Measurements from ENCODE around the gene GRHPR.

The GRHPR gene

DNA sequence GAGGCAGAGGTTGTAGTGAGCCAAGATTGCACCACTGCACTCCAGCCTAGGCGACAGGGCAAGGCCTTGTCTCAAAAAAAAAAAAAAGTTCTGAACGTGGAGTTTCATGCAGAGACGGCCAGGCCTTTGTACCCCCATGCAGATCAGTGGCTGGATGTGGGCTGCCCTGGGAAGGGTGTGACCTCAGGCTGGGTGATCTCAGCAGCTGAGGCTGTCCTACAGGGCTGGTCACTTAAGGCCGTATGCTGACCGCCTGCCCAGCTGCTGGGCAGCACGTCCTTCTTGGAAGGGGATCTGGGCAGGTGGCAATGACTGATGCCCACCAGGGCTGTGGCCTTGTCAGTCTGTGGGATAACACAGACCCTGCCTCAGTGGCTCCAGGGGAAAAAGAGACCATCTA is 37.2 kb upstream of the GRHPR start:
- ATAC-seq = no peak
- TF ChIP-seq, protein P1, sequence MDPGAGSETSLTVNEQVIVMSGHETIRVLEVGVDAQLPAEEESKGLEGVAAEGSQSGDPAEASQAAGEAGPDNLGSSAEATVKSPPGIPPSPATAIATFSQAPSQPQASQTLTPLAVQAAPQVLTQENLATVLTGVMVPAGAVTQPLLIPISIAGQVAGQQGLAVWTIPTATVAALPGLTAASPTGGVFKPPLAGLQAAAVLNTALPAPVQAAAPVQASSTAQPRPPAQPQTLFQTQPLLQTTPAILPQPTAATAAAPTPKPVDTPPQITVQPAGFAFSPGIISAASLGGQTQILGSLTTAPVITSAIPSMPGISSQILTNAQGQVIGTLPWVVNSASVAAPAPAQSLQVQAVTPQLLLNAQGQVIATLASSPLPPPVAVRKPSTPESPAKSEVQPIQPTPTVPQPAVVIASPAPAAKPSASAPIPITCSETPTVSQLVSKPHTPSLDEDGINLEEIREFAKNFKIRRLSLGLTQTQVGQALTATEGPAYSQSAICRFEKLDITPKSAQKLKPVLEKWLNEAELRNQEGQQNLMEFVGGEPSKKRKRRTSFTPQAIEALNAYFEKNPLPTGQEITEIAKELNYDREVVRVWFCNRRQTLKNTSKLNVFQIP (CRISPR knock-in tag; IDR thresholded peaks at IDR 0.05; ENCODE audit: borderline replicate concordance, low read depth) = no peak
- TF ChIP-seq ZC3H10 (CRISPR knock-in tag; IDR thresholded peaks at IDR 0.05) (no peak), GLIS3 (CRISPR knock-in tag; IDR thresholded peaks at IDR 0.05) (no peak), RARB (CRISPR knock-in tag; IDR thresholded peaks at IDR 0.05) (no peak), ZFP3 (CRISPR knock-in tag; IDR thresholded peaks at IDR 0.05) (no peak), TCF4 (CRISPR knock-in tag; IDR thresholded peaks at IDR 0.05; ENCODE audit: borderline replicate concordance) (no peak), SNAI2 (CRISPR knock-in tag; IDR thresholded peaks at IDR 0.05) (no peak), ZNF70 (CRISPR knock-in tag; IDR thresholded peaks at IDR 0.05) (no peak), ZNF565 (CRISPR knock-in tag; conservative IDR thresholded peaks at IDR 0.05; ENCODE audit: low read depth) (no peak), ARNTL (CRISPR knock-in tag; IDR thresholded peaks at IDR 0.05; ENCODE audit: borderline replicate concordance, low read depth) (no peak), ESRRG (CRISPR knock-in tag; IDR thresholded peaks at IDR 0.05) (no peak), ISL1 (CRISPR knock-in tag; IDR thresholded peaks at IDR 0.05) (no peak), BACH2 (CRISPR knock-in tag; IDR thresholded peaks at IDR 0.05; ENCODE audit: borderline replicate concordance) (no peak), ZFP30 (CRISPR knock-in tag; IDR thresholded peaks at IDR 0.05) (no peak), PPARA (CRISPR knock-in tag; IDR thresholded peaks at IDR 0.05; ENCODE audit: borderline replicate concordance) (no peak)
- TF ChIP-seq, protein P2, sequence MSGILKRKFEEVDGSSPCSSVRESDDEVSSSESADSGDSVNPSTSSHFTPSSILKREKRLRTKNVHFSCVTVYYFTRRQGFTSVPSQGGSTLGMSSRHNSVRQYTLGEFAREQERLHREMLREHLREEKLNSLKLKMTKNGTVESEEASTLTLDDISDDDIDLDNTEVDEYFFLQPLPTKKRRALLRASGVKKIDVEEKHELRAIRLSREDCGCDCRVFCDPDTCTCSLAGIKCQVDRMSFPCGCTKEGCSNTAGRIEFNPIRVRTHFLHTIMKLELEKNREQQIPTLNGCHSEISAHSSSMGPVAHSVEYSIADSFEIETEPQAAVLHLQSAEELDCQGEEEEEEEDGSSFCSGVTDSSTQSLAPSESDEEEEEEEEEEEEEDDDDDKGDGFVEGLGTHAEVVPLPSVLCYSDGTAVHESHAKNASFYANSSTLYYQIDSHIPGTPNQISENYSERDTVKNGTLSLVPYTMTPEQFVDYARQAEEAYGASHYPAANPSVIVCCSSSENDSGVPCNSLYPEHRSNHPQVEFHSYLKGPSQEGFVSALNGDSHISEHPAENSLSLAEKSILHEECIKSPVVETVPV (CRISPR knock-in tag; IDR thresholded peaks at IDR 0.05) = no peak
- TF ChIP-seq, protein P3, sequence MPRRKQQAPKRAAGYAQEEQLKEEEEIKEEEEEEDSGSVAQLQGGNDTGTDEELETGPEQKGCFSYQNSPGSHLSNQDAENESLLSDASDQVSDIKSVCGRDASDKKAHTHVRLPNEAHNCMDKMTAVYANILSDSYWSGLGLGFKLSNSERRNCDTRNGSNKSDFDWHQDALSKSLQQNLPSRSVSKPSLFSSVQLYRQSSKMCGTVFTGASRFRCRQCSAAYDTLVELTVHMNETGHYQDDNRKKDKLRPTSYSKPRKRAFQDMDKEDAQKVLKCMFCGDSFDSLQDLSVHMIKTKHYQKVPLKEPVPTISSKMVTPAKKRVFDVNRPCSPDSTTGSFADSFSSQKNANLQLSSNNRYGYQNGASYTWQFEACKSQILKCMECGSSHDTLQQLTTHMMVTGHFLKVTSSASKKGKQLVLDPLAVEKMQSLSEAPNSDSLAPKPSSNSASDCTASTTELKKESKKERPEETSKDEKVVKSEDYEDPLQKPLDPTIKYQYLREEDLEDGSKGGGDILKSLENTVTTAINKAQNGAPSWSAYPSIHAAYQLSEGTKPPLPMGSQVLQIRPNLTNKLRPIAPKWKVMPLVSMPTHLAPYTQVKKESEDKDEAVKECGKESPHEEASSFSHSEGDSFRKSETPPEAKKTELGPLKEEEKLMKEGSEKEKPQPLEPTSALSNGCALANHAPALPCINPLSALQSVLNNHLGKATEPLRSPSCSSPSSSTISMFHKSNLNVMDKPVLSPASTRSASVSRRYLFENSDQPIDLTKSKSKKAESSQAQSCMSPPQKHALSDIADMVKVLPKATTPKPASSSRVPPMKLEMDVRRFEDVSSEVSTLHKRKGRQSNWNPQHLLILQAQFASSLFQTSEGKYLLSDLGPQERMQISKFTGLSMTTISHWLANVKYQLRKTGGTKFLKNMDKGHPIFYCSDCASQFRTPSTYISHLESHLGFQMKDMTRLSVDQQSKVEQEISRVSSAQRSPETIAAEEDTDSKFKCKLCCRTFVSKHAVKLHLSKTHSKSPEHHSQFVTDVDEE (CRISPR knock-in tag; IDR thresholded peaks at IDR 0.05) = no peak
- TF ChIP-seq, protein P4, sequence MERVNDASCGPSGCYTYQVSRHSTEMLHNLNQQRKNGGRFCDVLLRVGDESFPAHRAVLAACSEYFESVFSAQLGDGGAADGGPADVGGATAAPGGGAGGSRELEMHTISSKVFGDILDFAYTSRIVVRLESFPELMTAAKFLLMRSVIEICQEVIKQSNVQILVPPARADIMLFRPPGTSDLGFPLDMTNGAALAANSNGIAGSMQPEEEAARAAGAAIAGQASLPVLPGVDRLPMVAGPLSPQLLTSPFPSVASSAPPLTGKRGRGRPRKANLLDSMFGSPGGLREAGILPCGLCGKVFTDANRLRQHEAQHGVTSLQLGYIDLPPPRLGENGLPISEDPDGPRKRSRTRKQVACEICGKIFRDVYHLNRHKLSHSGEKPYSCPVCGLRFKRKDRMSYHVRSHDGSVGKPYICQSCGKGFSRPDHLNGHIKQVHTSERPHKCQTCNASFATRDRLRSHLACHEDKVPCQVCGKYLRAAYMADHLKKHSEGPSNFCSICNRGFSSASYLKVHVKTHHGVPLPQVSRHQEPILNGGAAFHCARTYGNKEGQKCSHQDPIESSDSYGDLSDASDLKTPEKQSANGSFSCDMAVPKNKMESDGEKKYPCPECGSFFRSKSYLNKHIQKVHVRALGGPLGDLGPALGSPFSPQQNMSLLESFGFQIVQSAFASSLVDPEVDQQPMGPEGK (CRISPR knock-in tag; IDR thresholded peaks at IDR 0.05; ENCODE audit: borderline replicate concordance) = no peak

DNA sequence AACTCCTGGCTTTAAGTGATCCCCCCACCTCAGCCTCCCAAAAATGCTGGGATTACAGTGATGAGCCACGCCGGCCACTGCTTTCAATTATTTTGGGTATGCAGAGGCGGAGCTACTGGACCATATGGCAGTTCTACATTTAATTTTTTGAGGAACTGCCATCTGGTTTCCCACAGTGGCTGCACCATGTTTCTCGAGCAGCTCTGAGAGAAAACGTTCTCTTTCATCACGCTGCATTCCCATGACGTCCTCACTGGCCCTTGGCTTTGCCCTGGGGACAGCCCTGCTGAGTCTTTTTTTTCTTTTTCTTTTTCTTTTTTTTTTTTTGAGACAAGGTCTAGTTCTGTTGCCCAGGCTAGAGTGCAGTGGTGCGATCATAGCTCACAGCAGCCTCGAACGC is 35.5 kb upstream of the GRHPR start:
- ATAC-seq = no peak

DNA sequence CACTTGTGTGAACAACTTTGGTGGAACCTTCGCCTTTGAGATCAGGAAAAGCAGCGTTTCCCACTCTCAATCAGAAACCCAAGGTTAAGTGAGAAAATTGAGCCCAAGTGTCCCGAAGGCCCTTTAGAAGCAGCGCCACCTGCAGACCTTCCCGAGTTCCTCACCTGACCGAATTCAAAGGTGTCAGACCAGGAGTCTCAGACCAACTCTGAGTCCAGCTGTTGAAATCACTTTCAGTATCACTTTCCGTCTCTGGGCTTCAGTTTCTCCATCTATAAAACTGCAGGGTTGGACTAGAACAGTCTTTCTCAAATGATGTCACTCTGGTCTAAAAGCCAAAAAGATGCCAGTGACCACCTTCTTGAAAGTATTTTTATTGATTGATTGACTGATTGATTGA is 31.7 kb upstream of the GRHPR start:
- TF ChIP-seq TCF4 (CRISPR knock-in tag; IDR thresholded peaks at IDR 0.05; ENCODE audit: borderline replicate concordance) (no peak), GLIS3 (CRISPR knock-in tag; IDR thresholded peaks at IDR 0.05) (no peak), SNAI2 (CRISPR knock-in tag; IDR thresholded peaks at IDR 0.05) (no peak)
- ATAC-seq = no peak

More for the DNA sequence above, 35.5 kb upstream of the GRHPR start:
- TF ChIP-seq ZNF70 (CRISPR knock-in tag; IDR thresholded peaks at IDR 0.05) = no peak
- TF ChIP-seq, protein P3 (CRISPR knock-in tag; IDR thresholded peaks at IDR 0.05) = no peak
